Lower leg skin (tissue), 3 donors: ENCODE results near the gene WDR70.
"Not testable (repeated sequence)": the region's sequence is repeated elsewhere in the genome, so short reads cannot be mapped to it uniquely, and the experiment has no call there.

Experiments
- POLR2A ChIP-seq, 2 donors: fragments of 450-650 bp; IDR thresholded peaks; one replicate each; pipeline ENCODE4 v1.6.1; 2016 to 2017; ENCODE audit warnings: antibody characterized with exemption in 2 of 2, mild to moderate bottlenecking in 1 of 2, moderate library complexity in 1 of 2
- TF ChIP-seq, protein P1 (sequence below), 3 donors: fragments of 450-650 bp; IDR thresholded peaks; one replicate each; pipeline ENCODE4 v1.5.1; 2016; ENCODE audit warnings: antibody characterized with exemption in 3 of 3, mild to moderate bottlenecking in 3 of 3, moderate library complexity in 2 of 3

DNA sequence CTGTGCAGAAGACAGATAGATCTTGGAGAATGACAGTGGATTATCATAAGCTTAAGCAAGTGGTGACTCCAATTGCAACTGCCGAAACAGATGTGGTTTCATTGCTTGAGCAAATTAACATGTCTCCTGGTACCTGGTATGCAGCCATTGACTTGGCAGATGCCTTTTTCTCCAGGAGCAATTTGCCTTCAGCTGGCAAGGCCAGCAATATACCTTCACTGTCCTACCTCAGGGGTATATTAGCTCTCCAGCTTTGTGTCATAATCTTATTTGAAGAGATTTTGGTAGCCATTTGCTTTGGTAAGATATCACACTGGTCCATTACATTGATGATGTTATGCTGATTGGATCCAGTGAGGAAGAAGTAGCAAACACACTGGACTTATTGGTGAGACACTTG lies 417.3 kb downstream of the WDR70 start:
- TF ChIP-seq, protein P1, sequence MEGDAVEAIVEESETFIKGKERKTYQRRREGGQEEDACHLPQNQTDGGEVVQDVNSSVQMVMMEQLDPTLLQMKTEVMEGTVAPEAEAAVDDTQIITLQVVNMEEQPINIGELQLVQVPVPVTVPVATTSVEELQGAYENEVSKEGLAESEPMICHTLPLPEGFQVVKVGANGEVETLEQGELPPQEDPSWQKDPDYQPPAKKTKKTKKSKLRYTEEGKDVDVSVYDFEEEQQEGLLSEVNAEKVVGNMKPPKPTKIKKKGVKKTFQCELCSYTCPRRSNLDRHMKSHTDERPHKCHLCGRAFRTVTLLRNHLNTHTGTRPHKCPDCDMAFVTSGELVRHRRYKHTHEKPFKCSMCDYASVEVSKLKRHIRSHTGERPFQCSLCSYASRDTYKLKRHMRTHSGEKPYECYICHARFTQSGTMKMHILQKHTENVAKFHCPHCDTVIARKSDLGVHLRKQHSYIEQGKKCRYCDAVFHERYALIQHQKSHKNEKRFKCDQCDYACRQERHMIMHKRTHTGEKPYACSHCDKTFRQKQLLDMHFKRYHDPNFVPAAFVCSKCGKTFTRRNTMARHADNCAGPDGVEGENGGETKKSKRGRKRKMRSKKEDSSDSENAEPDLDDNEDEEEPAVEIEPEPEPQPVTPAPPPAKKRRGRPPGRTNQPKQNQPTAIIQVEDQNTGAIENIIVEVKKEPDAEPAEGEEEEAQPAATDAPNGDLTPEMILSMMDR (IDR thresholded peaks at IDR 0.05): not testable (repeated sequence)
- not testable (repeated sequence) for TF ChIP-seq POLR2A (IDR thresholded peaks at IDR 0.05)
